Fibroblast of skin of back (primary cell): ENCODE results near the gene ICE2.

Experiments
- DNase-seq: peaks from one replicate; pipeline ENCODE4 v3.0.0-alpha.2; 2013

ICE2 gene

DNA sequence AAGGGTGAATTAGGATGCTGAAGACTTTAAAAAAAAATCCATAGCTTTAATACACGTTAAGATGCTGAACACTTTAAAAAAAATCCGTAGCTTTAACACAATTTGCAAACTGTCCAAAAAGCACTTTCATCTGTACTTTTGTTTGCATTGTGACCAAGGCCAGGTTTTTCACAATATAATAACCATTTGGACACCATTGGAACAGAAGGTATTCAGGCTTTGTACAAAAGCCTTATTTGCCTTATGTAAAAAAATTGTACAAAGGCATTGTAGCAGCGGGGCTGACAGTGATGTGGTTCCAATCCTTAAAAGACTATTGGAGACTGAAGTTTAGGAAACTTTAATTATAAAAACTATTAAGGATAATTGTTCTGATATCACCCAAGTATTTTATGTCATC, 15.2 kb upstream of the ICE2 start:
- no peak for DNase-seq

DNA sequence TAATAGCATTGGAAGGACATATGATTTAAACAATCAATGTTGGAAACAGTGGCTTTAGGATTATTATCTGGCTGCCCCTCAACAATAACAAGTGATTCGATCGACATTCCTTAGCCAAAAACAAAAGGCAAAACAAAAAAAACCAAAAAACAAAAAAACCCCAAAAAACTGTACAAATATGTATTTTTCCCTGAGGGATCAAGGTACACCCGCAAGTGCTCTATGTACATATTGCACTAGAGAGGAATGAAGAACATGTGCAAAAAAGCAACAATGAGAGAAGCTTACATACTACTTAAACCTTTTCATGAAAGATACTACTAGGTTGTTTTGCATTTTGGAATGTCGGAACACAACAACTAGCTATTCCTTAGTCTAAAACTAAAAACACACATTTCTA, 14.2 kb upstream of the ICE2 start:
- DNase-seq = no peak

DNA sequence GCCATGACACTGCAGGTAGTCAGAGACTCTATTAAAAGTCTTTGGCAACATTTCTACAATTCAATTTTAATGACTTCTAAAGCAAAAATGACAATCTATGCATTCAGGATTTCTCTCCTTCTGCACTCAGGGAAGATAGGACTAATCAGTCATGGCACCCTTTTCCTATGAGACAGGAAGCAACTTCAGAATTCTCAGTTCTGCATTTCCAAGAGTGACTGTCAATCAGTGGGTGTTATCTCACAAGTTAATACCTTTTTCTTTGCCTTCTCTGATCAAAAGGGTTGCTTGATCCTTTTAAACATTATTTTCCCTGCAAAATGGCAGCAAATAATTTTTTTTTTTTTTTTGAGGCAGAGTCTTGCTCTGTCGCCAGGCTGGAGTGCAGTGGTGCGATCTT, 7.8 kb upstream of the ICE2 start:
- no peak for DNase-seq

DNA sequence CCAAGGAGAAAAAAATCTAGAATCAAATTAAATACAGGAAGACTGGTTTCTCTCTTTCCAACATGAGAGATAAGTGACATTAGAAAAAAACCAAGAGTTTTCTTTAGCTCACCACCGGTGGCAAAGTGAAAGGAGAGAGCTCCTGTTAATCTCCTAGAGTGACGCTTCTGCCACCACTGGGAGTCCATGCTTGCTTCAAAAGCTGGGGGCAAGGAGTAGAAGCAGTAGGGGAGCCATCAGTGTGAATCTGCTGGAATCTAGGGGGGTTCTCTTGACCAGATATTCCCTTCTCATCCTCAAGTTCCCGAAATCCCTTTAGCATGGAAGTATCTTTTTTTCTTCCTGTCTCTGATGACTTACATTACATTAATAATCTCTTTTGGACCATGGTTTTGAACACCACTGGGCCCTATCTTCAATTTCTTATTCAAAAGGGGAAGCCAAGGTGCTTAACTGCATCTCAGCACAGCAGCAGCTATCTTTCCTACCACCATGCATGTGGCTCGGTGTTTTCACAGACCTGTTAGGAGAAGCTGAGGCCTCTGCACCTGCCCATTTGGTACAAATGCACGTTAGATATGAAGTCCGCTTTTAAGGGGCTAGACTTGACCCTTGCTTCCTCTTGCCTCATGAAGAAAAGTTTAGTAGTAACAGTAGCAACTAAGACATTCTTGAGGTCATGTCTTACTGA, 6.6 kb upstream of the ICE2 start:
- no peak for DNase-seq

DNA sequence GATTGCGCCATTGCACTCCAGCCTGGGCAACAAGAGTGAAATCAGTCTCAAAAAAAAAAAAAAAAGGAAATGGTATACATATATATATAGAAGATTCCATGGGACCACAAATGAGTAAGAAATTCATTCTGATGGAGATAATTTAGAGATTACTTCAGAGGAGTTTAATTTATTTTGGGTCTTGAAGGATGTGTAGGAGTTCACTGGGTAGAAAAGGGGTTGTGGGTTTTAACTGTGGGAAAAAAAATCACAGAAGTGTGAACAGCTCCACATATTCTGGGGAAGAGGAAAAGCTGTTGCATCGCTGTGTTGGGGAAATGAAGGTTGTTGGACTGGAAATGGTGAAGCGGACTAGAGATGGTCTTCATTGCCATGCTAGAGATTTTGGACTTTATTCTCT, 4.1 kb upstream of the ICE2 start:
- DNase-seq = no peak

DNA sequence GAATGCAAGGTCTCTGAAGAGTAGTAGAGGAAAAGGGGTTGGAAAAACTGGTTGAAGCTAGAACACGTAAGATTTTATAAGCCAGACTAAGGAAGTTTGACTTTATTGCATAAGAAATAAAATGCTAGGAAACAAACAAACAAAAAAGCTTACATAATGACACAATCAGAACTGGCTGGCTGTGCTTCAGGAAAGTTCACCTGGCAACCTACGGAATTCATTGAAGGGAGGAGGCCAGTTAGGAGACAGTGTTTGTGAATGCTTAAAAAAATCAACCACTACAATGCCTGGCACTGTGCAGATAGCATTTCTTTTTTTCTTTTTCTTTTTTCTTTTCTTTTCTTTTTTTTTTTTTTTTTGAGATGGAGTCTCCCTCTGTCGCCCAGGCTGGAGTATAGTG, 1.9 kb upstream of the ICE2 start:
- DNase-seq = no peak

DNA sequence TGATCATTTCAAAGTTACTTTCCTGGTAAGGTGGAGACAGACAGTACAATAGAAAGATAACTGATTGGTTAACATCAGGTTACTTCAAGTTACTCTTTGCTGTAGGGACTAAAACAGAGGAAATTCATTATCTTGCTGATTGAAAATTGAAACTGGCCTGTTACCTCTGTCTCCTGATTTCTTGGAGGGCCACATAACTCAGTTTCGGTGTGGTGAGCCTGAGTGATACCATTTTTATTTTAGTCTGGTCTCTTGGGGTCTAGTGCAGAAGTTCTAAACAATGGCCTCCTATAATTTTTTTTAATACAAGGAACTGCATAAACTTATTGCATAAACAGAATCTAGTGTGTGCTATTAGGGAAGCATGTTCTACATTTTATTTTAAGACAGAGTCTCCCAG, 1.2 kb upstream of the ICE2 start:
- no peak for DNase-seq

DNA sequence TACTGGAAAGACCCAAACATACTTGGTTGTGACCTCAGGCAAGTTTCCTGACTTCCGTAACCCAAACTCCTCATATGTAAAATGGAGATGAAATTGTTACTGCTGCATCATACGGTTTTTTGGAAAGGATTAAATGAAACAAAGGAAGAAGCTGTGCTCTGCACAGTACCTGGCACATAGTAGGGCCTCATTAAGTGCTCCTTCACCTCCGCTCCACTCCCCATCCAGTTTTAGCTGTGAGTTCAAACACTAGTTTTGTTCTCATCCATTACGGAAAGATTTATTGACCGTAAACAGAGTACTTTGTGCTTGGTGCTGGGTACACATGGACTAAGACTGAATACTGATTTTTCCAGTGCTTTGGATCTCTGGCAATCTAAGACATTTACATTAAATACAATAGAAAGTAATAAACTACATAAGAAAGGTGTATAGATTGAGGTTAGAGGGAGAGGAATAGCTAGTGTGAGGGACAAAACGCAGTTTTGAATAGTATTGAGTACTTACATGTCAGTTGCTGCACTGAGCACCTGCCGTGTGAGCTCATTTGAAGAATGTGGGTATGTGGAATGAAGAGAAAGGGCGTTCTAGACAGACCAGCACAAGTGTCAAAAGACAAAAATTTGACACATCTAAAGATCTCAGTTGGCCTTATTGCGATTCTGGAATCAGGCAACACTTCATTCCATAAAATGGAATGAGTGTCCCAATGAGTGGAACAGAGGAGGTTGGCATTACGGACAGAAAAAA, 594 bp upstream of the ICE2 start:
- DNase-seq = no peak

DNA sequence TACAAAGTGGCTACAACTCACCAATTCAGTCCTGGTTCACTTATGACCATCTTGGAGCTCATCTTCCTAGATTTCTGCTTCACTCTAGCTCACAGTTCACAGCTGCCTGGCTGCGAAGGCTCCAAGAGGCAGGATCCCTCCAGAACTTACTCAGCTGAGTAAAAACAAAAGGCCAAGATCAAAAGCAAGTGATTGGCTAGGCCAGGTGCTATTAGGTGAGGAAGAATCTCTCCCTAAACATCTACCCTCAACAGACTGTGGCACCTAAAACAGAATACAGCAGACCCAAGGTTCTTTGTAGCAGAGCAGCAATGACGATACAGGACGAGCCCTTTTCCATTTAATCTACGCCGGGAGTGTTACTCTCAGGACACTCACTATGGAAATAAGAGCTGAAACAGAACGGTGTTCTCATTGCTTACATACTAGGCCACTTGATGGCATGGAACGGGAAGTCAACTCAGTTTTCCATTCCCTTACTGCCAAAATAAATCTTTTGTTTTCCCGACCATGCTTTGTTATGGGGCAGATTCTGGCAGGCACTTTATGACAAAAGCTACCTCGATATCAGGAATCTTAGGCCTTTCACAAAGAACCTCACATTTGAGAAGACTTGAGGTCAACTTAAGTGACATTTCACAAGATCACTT, 901 bp downstream of the ICE2 start:
- peak; percentile 33 for DNase-seq

DNA sequence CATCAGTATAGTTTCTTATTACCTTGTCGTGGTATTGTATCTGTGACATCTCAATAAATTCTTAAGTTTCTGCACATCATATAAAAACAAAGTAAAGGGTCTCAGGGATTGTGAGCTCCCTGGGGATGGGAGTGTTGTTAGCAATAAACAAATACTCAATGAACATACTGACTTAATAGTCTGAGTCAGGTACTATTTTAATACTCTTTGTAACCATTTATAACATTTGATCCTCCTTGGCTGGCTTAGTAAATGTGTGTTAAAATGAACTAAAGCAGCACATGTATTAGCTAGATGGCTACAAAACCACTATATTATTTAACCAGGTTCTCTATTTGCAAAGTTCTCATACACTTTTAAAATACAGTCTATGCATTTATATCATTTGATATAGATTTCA, 1.8 kb downstream of the ICE2 start:
- DNase-seq = no peak

DNA sequence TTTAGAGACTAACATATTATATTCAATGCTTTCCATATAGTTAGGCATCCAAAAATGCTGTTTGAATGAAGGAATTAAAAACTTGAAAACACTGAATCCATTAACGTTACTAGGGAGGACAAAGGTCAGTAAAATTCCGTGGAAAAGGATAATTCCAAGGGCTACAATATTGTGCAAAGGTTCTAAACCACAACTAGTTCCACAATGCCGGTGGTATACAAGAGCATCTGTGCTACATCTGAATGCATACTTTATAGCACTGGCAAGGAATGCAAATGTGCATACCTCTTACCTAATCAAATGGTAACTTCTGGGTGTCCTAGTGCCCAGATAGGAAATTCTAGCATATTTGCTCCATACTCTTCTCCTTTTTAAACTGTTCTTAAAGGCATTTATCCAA, 2.2 kb downstream of the ICE2 start:
- no peak for DNase-seq

DNA sequence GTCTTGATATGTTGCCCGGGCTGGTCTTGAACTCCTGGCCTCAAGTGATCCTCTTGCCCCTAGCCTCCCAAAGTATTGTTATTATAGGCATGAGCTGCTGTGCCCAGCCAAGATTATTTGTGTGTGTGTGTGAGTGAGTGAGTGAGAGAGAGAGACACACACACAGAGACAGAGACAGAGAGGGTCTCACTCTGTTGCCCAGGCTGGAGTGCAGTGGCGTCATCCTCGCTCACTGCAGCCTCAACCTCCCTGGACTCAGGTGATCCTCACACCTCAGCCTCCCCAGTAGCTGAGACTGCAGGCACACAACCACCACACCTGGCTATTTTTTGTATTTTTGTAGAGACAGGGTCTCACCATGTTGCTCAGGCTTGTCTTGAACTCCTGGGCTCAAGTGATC, 5.8 kb downstream of the ICE2 start:
- DNase-seq = no peak

DNA sequence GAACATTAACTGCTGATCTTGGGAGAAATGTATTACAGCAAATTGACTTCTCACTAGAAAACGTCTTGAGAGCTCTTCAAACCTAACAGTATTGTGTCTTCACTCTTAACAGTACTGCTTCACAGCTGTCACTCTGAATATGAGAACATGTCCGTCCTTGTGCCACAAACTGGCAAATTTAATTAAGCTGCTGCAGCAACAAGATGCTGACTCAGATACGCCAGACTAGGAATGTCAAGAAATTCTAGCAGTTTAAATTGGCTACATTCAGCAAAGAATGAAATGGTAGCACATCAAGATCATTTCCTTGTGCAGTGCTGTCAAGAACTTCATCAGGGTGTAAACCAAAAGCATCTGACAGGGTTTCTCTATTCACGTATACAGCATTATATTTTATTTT, 7.6 kb downstream of the ICE2 start:
- DNase-seq = no peak

DNA sequence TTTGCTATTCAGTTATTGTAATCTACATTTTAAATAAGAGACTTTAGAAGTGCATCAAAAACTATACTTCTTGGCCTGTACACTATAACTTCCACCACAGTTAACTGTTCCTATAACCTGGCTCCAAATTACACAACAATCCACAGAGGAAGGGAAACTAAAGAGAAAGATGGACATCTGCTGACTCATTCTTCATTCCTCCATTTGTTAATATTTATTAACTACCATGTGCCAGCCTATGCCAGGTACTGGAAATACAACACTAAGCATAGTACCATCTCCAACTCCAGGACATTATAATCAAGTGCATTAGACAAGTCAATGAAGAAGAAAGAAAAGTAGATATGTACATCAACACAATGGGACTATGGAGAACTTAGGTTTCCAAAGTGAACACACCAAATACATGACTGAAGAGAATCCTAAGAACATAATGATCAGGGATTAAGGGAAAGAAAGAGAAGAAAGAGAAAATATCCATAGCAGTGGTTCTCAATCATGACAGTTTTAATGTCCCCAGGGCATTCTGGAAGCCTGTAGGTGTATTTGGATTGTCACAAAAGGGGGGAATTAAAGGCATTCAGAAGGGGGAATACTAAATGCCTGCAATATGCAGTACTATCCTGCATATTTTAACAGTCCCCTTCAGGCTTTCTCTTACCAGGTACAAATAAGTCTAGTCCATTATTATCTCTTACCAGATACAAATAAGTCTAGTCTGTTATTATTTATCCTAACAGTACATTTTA, 8.9 kb downstream of the ICE2 start:
- DNase-seq = no peak

DNA sequence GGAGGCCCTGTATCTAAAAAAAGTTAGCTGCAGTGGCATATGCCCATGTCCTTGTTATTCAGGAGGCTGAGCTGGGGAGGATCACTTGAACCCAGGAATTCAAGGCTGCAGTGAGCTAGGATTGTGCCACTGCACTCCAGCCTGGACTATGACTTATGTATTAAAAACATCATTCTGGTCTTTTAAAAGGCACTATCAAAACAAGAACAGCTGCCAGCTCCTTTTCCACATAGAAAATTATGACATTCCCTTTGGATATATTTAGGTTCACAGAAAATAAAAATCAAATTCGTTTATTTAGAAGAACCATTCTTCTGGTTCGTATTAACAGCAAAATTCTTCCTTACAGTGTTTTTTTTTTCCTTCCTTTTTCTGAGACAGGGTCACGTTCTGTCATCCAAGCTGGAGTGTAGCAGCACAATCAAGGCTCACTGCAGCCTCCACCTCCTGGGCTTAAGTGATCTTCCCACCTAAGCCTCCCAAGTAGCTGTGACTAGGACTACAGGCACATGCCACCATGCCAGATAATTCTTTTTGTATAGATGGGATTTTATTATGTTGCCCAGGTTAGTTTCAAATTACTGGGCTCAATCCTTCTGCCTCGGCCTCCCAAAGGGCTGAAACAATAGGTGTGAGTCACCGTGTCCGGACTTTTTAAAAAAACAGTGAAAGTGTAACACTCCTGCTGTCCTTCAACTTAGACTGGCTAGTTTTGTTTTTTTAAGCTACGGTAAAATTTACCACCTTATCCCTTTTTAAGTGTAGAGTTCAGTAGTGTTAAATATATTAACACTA, 13.9 kb downstream of the ICE2 start:
- DNase-seq = peak; percentile 17

DNA sequence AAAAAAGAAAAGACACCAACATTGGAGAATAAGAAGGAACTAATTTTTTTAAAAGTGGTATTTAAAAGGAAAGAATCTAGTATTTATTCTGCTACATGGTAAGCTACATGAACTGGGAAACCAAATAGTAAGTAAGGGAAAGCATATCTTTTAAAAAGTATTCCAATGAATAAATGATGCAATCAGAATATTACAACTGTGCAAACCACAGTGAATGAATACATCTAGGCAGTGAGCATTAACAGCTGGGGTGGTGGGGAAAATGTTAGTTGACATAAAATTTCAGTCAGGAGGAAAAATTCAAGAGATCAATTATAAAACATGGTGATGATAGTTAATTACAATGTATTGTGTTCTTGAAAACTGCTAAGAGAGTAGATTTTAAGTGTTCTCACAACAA, 16.9 kb downstream of the ICE2 start:
- DNase-seq = no peak

DNA sequence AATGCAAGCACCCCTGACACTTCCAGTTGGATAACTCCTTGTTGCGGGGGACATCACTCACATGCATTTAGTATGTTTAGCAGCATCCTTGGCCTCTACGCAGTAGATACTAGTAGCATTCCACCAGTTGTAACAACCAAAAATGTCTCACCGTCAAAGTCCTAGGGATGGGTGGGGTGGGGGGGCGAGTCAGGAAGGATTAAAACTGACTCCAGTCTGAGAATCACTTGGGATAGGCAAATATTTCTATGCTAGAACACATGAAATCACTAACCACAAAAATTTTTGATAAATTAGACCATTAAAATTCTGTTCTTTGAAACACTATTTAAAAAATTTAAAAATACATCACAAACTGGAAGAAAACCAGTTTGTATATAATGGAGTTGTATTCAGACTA, 18.0 kb downstream of the ICE2 start:
- peak; percentile 58 for DNase-seq

DNA sequence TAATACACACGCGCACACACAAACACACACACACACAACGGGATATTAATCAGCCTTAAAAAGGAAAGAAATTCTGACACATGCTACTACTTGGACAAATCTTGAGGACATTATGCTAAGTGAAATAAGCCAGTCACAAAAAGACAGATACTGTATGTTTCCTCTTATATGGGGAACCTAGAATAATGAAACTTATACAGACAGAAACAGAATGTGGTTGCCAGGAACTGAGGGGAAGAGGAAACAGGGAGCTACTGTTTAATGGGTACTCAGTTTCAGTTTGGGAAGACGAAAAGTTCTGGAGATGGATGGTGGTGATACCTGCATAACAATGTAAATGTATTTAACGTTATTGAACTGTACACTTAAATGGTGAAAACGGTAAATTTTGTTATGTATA, 20.2 kb downstream of the ICE2 start:
- no peak for DNase-seq

DNA sequence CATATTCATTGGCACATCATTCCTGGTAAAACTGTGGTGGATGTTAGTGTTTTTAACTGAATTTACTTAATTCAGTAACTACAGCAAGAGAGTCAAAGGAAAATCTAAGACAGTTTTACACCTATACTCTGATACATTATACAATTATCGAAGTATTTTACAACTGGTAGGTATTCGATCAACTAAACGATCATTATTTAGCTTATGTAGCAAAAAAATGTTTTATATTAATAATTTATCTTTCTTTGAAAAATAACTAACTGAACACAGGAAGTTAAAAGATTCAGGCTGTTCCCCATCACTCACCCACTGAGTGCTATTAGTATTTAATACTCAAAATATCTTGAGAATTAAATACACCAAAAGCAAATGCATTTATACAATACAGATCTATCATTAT, 21.0 kb downstream of the ICE2 start:
- no peak for DNase-seq

DNA sequence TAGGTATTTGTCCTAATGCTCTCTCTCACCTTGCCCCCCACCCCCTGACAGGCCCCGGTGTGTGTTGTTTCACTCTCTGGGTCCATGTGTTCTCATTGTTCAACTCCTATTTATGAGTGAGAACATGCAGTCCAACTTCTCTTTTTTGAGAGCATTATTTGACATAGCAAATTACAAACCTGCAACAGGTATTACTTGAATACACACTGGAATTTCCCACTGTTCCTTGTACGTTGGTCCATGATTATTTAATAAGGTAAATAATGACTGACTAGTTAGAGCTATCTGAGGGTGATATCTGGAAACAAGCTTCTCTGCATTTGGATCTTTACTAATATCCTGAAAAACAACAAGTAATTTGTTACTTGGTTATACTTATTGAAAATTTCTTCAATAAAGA, 24.1 kb downstream of the ICE2 start:
- DNase-seq = no peak

DNA sequence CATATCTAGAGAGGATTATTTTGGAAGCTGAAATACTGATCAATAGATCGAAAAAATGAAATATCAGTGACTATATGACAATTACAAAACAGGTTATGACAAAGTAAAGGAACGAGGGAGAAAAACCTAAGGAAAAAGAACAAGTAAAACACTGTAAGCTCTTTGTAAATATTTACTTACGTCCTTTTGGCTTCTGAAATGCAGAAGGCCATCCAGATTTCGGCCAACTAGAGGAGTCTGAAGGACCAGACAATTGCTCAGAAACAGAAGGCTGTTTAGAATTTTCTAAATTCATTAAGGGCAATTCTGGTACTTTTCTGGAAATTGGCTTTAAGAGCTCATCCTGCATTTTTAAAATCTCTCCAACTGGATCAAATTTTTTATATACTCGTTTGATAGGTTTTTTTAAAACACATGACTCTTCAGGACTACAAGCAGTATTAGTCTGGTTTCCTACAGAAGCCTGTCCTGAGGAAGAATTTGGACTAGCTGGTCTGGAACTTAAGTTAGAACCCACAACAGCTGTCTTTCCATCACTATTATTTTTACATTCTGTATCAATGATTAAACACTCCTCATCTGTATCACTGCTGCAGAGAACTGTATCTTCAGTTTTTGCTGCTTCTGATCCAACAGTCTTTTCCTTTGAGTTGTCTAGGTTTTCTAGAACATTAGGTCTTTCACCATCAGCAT, 30.1 kb downstream of the ICE2 start:
- DNase-seq = no peak
